NCI-H1417 treated with DMSO at 0.1 percent for 48 hours (cell line): ENCODE data around the gene ETS2.

Experiments
- DNase-seq: peaks from one replicate; lab custom pipeline; 2025; lab: John Stamatoyannopoulos, UW

Gene ETS2

GRCh38 chr21:38802050-38803026, 3.4 kb upstream of the ETS2 start:
- no peak for DNase-seq

- DNase-seq = no peak
These were observed 2.6 kb upstream of the ETS2 start for GRCh38 chr21:38803075-38803660.

- DNase-seq = no peak
These were observed 1.5 kb upstream of the ETS2 start for GRCh38 chr21:38804030-38804788.

- DNase-seq = no peak
These were observed 871 bp upstream of the ETS2 start for GRCh38 chr21:38804789-38805327.

- DNase-seq = no peak
These were observed 618 bp downstream of the ETS2 start for GRCh38 chr21:38806153-38806941.

- no peak for DNase-seq
These were observed 1.2 kb downstream of the ETS2 start for GRCh38 chr21:38806942-38807284.

GRCh38 chr21:38807441-38807871, 1.7 kb downstream of the ETS2 start:
- peak; percentile 75 for DNase-seq

- no peak for DNase-seq
These were observed 2.3 kb downstream of the ETS2 start for GRCh38 chr21:38807986-38808385.

GRCh38 chr21:38809198-38809878, 3.6 kb downstream of the ETS2 start:
- no peak for DNase-seq

GRCh38 chr21:38810034-38810825, 4.5 kb downstream of the ETS2 start:
- DNase-seq = no peak

GRCh38 chr21:38810826-38811164, 5.1 kb downstream of the ETS2 start:
- DNase-seq = no peak

GRCh38 chr21:38811257-38811656, 5.5 kb downstream of the ETS2 start:
- DNase-seq = no peak

- DNase-seq = no peak
These were observed 7.4 kb downstream of the ETS2 start for GRCh38 chr21:38813143-38813542.

GRCh38 chr21:38813547-38813946, 7.8 kb downstream of the ETS2 start:
- DNase-seq = peak; percentile 68

GRCh38 chr21:38814126-38815059, 8.7 kb downstream of the ETS2 start:
- DNase-seq = no peak

GRCh38 chr21:38815060-38815405, 9.3 kb downstream of the ETS2 start:
- DNase-seq = no peak

- DNase-seq = no peak
These were observed 10.8 kb downstream of the ETS2 start for GRCh38 chr21:38816400-38816977.

- DNase-seq = no peak
These were observed 11.9 kb downstream of the ETS2 start for GRCh38 chr21:38817371-38818324.
